ENCODE data around the gene SVIL.

The SVIL gene

GRCh38 chr10:29435809-29436501, 198.8 kb downstream of the SVIL start:
- no peak for DNase-seq (ENCODE audit: extremely low read depth in 1 of 2, low read depth in 1 of 2)

GRCh38 chr10:29434111-29434510, 200.7 kb downstream of the SVIL start:
- no peak for DNase-seq (ENCODE audit: extremely low read depth in 1 of 2, low read depth in 1 of 2)

GRCh38 chr10:29431711-29432110, 203.1 kb downstream of the SVIL start:
- DNase-seq (ENCODE audit: extremely low read depth in 1 of 2, low read depth in 1 of 2), result no peak

- no peak for DNase-seq (ENCODE audit: extremely low read depth in 1 of 2, low read depth in 1 of 2)
These were observed 204.7 kb downstream of the SVIL start for GRCh38 chr10:29430101-29430500.

- DNase-seq (ENCODE audit: extremely low read depth in 1 of 2, low read depth in 1 of 2), result no peak
These were observed 206.3 kb downstream of the SVIL start for GRCh38 chr10:29428486-29428885.

GRCh38 chr10:29427667-29428066, 207.1 kb downstream of the SVIL start:
- DNase-seq (ENCODE audit: extremely low read depth in 1 of 2, low read depth in 1 of 2), result no peak

- DNase-seq (ENCODE audit: extremely low read depth in 1 of 2, low read depth in 1 of 2), result no peak
These were observed 208.4 kb downstream of the SVIL start for GRCh38 chr10:29426420-29426819.

- DNase-seq (ENCODE audit: extremely low read depth in 1 of 2, low read depth in 1 of 2), result no peak
These were observed 210.8 kb downstream of the SVIL start for GRCh38 chr10:29424017-29424416.

- DNase-seq (ENCODE audit: extremely low read depth in 1 of 2, low read depth in 1 of 2), result no peak
These were observed 214.0 kb downstream of the SVIL start for GRCh38 chr10:29420744-29421143.

- no peak for DNase-seq (ENCODE audit: extremely low read depth in 1 of 2, low read depth in 1 of 2)
These were observed 217.4 kb downstream of the SVIL start for GRCh38 chr10:29417324-29417723.

- no peak for DNase-seq (ENCODE audit: extremely low read depth in 1 of 2, low read depth in 1 of 2)
These were observed 218.9 kb downstream of the SVIL start for GRCh38 chr10:29415876-29416275.

GRCh38 chr10:29414501-29414900, 220.3 kb downstream of the SVIL start:
- no peak for DNase-seq (ENCODE audit: extremely low read depth in 1 of 2, low read depth in 1 of 2)

GRCh38 chr10:29412485-29412884, 222.3 kb downstream of the SVIL start:
- no peak for DNase-seq (ENCODE audit: extremely low read depth in 1 of 2, low read depth in 1 of 2)

- DNase-seq (ENCODE audit: extremely low read depth in 1 of 2, low read depth in 1 of 2), result no peak
These were observed 223.0 kb downstream of the SVIL start for GRCh38 chr10:29411666-29412315.

GRCh38 chr10:29409241-29410054, 225.3 kb downstream of the SVIL start:
- DNase-seq (ENCODE audit: extremely low read depth in 1 of 2, low read depth in 1 of 2), result peak in 1 of 2 donors; percentile 22

GRCh38 chr10:29408847-29409240, 225.9 kb downstream of the SVIL start:
- no peak for DNase-seq (ENCODE audit: extremely low read depth in 1 of 2, low read depth in 1 of 2)

Measured in activated CD8-positive, alpha-beta memory T cell treated with anti-CD3 and anti-CD28 coated beads for 1 hour (primary cell).